Endothelial cell (in vitro differentiated cells): ENCODE data around the gene GRIN1. TPM values are rescaled to one million over a fixed set of nuclear protein-coding genes. Genes with fewer than 3 reads are reported as not detected.

ENCODE experiments used
- DNase-seq: peaks from one replicate; pipeline ENCODE4 v3.0.0; 2021; ENCODE audit warnings: low spot score
- H3K27ac Mint-ChIP-seq: one replicate; pipeline ENCODE4 v1.8.0; 2021; ENCODE audit warnings: mixed read lengths, inconsistent platforms; ENCODE audit not compliant: unreplicated experiment
- H3K27me3 Mint-ChIP-seq: one replicate; pipeline ENCODE4 v1.8.0; 2021; ENCODE audit warnings: mild to moderate bottlenecking, moderate library complexity, mixed read lengths, inconsistent platforms; ENCODE audit not compliant: unreplicated experiment
- H3K36me3 Mint-ChIP-seq: one replicate; pipeline ENCODE4 v1.8.0; 2021; ENCODE audit warnings: mild to moderate bottlenecking, low read depth, mixed read lengths, inconsistent platforms; ENCODE audit not compliant: unreplicated experiment
- H3K4me1 Mint-ChIP-seq: one replicate; pipeline ENCODE4 v1.8.0; 2021; ENCODE audit warnings: mild to moderate bottlenecking, mixed read lengths, inconsistent platforms; ENCODE audit not compliant: unreplicated experiment
- H3K4me3 Mint-ChIP-seq: one replicate; pipeline ENCODE4 v1.8.0; 2021; ENCODE audit warnings: mild to moderate bottlenecking, mixed read lengths, inconsistent platforms; ENCODE audit not compliant: unreplicated experiment
- H3K9me3 Mint-ChIP-seq: one replicate; pipeline ENCODE4 v1.8.0; 2021; ENCODE audit warnings: mixed read lengths, inconsistent platforms; ENCODE audit not compliant: unreplicated experiment
- total RNA-seq: library from RNA; stranded (reverse); fragmentation: NEBNext Ultra II Directional; extraction: Animal tissue kit (Norgen Biotek cat#: 25700); gene quantifications from one replicate; pipeline ENCODE4 v1.2.1, GENCODE V29; 2021; ENCODE audit not compliant: unreplicated experiment
- TF ChIP-seq, protein P1 (sequence below): fragments of 200-600 bp; sonication (generic); IDR thresholded peaks from one replicate; pipeline ENCODE4 v1.5.0; 2021; ENCODE audit warnings: antibody characterized with exemption; ENCODE audit not compliant: unreplicated experiment

The GRIN1 gene
- total RNA-seq, 1 donor from 2014 or later = not detected

GRCh38 chr9:137140151-137141012, 1.4 kb downstream of the GRIN1 start:
- no peak for DNase-seq
- Mint-ChIP-seq H3K4me3 (peak overlapping the region; percentile 35), H3K4me1 (peaks cover 3% of the 10 kb centered on the region), H3K9me3 (no peaks in the 10 kb centered on the region), H3K27me3 (peaks cover 36% of the 10 kb centered on the region), H3K27ac (no peak overlapping the region), H3K36me3 (peaks cover 4% of the 10 kb centered on the region)
- TF ChIP-seq, protein P1, sequence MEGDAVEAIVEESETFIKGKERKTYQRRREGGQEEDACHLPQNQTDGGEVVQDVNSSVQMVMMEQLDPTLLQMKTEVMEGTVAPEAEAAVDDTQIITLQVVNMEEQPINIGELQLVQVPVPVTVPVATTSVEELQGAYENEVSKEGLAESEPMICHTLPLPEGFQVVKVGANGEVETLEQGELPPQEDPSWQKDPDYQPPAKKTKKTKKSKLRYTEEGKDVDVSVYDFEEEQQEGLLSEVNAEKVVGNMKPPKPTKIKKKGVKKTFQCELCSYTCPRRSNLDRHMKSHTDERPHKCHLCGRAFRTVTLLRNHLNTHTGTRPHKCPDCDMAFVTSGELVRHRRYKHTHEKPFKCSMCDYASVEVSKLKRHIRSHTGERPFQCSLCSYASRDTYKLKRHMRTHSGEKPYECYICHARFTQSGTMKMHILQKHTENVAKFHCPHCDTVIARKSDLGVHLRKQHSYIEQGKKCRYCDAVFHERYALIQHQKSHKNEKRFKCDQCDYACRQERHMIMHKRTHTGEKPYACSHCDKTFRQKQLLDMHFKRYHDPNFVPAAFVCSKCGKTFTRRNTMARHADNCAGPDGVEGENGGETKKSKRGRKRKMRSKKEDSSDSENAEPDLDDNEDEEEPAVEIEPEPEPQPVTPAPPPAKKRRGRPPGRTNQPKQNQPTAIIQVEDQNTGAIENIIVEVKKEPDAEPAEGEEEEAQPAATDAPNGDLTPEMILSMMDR = no peak

- no peak for DNase-seq
- no peak overlapping the region for H3K4me3 Mint-ChIP-seq
- H3K4me1 Mint-ChIP-seq = peaks cover 3% of the 10 kb centered on the region
- peaks cover 34% of the 10 kb centered on the region for H3K27me3 Mint-ChIP-seq
- H3K9me3 Mint-ChIP-seq = no peaks in the 10 kb centered on the region
- TF ChIP-seq, protein P1 = no peak
- peaks cover 4% of the 10 kb centered on the region for H3K36me3 Mint-ChIP-seq
- no peak overlapping the region for H3K27ac Mint-ChIP-seq
Observed at GRCh38 chr9:137141050-137141810, 2.3 kb downstream of the GRIN1 start.

DNA sequence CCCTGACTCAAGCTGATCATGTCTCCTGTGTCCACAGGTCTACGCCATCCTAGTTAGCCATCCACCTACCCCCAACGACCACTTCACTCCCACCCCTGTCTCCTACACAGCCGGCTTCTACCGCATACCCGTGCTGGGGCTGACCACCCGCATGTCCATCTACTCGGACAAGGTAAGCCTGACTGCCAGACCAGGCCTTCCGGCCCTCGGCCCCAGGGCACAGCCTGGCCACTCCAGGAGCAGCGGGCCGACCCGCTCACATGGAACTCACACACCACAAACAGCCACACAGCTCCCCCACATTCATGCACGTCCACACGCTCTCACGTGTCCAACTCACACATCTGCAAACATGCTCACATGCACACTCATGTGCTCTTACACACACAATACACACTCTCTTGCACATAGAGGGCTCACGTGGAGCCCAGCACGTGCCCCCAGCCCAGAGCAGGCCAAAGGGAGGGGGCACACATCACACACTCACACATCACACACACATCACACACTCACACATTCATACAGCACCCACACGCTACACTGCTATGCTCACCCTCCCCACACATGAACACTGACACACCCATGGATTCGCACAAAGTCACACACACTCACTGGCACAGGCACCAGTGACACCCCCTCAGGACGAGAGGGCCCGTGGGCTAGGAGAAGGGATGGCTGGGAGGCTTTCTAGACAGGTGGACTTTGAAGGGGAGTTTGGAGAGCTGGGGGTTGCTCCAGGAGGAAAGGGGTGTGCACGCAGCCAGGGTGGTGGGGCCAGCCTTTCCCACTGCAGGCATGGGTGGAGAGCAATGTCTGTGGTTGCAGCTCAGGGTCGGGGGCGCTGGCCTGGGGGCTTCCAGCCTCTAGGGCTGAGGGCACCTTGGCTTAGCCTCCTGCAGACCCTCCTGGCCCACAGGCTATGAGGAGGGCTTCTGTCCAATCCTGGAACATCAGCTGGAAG, 3.3 kb downstream of the GRIN1 start:
- H3K27me3 Mint-ChIP-seq = peaks cover 37% of the 10 kb centered on the region
- TF ChIP-seq, protein P1 = no peak

DNA sequence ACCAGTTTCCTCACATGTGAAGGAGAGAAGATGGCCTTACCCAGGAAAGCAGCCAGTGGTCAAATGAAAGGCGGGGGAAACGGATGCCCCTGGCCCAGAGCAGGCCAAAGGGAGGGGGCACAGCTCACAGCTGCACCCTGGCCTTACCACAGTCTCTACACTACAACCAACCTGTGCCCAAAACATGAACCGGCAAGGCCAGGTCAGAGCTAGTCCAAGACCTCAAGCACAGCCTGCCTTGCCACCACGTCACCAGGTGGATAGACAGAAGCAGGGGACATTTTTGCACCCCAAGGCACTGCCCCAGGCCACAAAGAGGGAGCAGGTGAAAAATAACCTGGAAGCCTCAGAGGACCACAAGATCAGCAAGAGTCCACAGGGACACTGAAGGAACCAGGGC, 4.5 kb downstream of the GRIN1 start:
- Mint-ChIP-seq H3K36me3 (peaks cover 4% of the 10 kb centered on the region), H3K27ac (no peak overlapping the region), H3K27me3 (peaks cover 35% of the 10 kb centered on the region), H3K9me3 (no peaks in the 10 kb centered on the region), H3K4me3 (no peak overlapping the region), H3K4me1 (peaks cover 3% of the 10 kb centered on the region)
- DNase-seq = no peak
- TF ChIP-seq, protein P1 = no peak

More for the DNA sequence above, 3.3 kb downstream of the GRIN1 start:
- peaks cover 4% of the 10 kb centered on the region for H3K36me3 Mint-ChIP-seq
- H3K4me3 Mint-ChIP-seq = no peak overlapping the region
- peaks cover 3% of the 10 kb centered on the region for H3K4me1 Mint-ChIP-seq
- no peaks in the 10 kb centered on the region for H3K9me3 Mint-ChIP-seq
- H3K27ac Mint-ChIP-seq = no peak overlapping the region
- DNase-seq = no peak
